Measurements from ENCODE around the gene RERE.
A peak's percentile ranks its signal among the peaks of the same experiment; 100 is the strongest.

The RERE gene

GRCh38 chr1:8337776-8338525 is 479.5 kb downstream of the RERE start:
- no peak for DNase-seq

GRCh38 chr1:8335246-8335645 is 482.2 kb downstream of the RERE start:
- DNase-seq: no peak

GRCh38 chr1:8334106-8334851 is 483.2 kb downstream of the RERE start:
- DNase-seq: no peak

GRCh38 chr1:8333246-8333987 is 484.0 kb downstream of the RERE start:
- DNase-seq: no peak

GRCh38 chr1:8332806-8333205 is 484.6 kb downstream of the RERE start:
- DNase-seq: no peak

- no peak for DNase-seq
Observed at GRCh38 chr1:8330271-8331125, 486.9 kb downstream of the RERE start.

GRCh38 chr1:8329858-8330257 is 487.6 kb downstream of the RERE start:
- DNase-seq: no peak

GRCh38 chr1:8329439-8329838 is 488.0 kb downstream of the RERE start:
- no peak for DNase-seq

- DNase-seq: no peak
Observed at GRCh38 chr1:8328271-8328670, 489.2 kb downstream of the RERE start.

GRCh38 chr1:8326265-8326664 is 491.2 kb downstream of the RERE start:
- no peak for DNase-seq

GRCh38 chr1:8325771-8326170 is 491.7 kb downstream of the RERE start:
- DNase-seq: no peak

GRCh38 chr1:8324176-8324810 is 493.1 kb downstream of the RERE start:
- DNase-seq: no peak

- DNase-seq: no peak
Observed at GRCh38 chr1:8323706-8324105, 493.7 kb downstream of the RERE start.

GRCh38 chr1:8321612-8322011 is 495.8 kb downstream of the RERE start:
- DNase-seq: no peak

GRCh38 chr1:8318436-8318835 is 499.0 kb downstream of the RERE start:
- DNase-seq: no peak

GRCh38 chr1:8317647-8318381 is 499.6 kb downstream of the RERE start, which contains the start of gene SLC45A1:
SLC45A1 (plus strand) TSS chr1:8318114; CDS start chr1:8324330, 6,216 bp downstream.
- peak in 1 of 2 experiments; percentile 80 for DNase-seq

GRCh38 chr1:8315573-8316475 is 501.6 kb downstream of the RERE start:
- peak in 1 of 2 experiments; percentile 36 for DNase-seq

GRCh38 chr1:8314346-8315280 is 502.8 kb downstream of the RERE start:
- DNase-seq: peak; percentile 56 to 89

- no peak for DNase-seq
Observed at GRCh38 chr1:8313231-8313630, 504.2 kb downstream of the RERE start.

Data from NCI-H526 (cell line).